ENCODE measurements around the gene PLEKHS1.
"Not testable (repeated sequence)": the region's sequence is repeated elsewhere in the genome, so short reads cannot be mapped to it uniquely, and the experiment has no call there.

PLEKHS1 gene

GRCh38 chr10:113742466-113742865, 9.0 kb upstream of the PLEKHS1 start:
- no peak for DNase-seq

- no peak for DNase-seq
Measured at GRCh38 chr10:113743594-113743993, 7.9 kb upstream of the PLEKHS1 start.

- no peak for DNase-seq
Measured at GRCh38 chr10:113745374-113745773, 6.1 kb upstream of the PLEKHS1 start.

GRCh38 chr10:113746217-113746957, 5.1 kb upstream of the PLEKHS1 start:
- peak; percentile 61 for DNase-seq

- DNase-seq, result no peak
Measured at GRCh38 chr10:113752553-113752952, 1.1 kb downstream of the PLEKHS1 start.

- no peak for DNase-seq
Measured at GRCh38 chr10:113753020-113753692, 1.7 kb downstream of the PLEKHS1 start.

GRCh38 chr10:113754125-113754524, 2.6 kb downstream of the PLEKHS1 start:
- DNase-seq, result no peak

- no peak for DNase-seq
Measured at GRCh38 chr10:113754768-113755167, 3.3 kb downstream of the PLEKHS1 start.

GRCh38 chr10:113756940-113757543, 5.6 kb downstream of the PLEKHS1 start:
- DNase-seq, result no peak

- DNase-seq, result no peak
Measured at GRCh38 chr10:113762083-113762482, 10.6 kb downstream of the PLEKHS1 start.

- no peak for DNase-seq
Measured at GRCh38 chr10:113764582-113764981, 13.1 kb downstream of the PLEKHS1 start.

- no peak for DNase-seq
Measured at GRCh38 chr10:113765910-113766309, 14.4 kb downstream of the PLEKHS1 start.

- no peak for DNase-seq
Measured at GRCh38 chr10:113767222-113767621, 15.7 kb downstream of the PLEKHS1 start.

GRCh38 chr10:113770346-113770745, 18.9 kb downstream of the PLEKHS1 start:
- DNase-seq, result no peak

GRCh38 chr10:113771131-113771530, 19.6 kb downstream of the PLEKHS1 start:
- DNase-seq, result not testable (repeated sequence)

- DNase-seq, result no peak
Measured at GRCh38 chr10:113775686-113776294, 24.3 kb downstream of the PLEKHS1 start.

- DNase-seq, result no peak
Measured at GRCh38 chr10:113776553-113776952, 25.1 kb downstream of the PLEKHS1 start.

- no peak for DNase-seq
Measured at GRCh38 chr10:113780681-113781250, 29.3 kb downstream of the PLEKHS1 start.

GRCh38 chr10:113782367-113782766, 30.9 kb downstream of the PLEKHS1 start:
- DNase-seq, result no peak

- DNase-seq, result no peak
Measured at GRCh38 chr10:113782986-113783704, 31.7 kb downstream of the PLEKHS1 start.

- peak; percentile 98 for DNase-seq
Measured at GRCh38 chr10:113788604-113789083, 37.2 kb downstream of the PLEKHS1 start.

- no peak for DNase-seq
Measured at GRCh38 chr10:113791691-113792090, 40.2 kb downstream of the PLEKHS1 start.

All from fibroblast of skin of right quadriceps (primary cell).